Measurements from ENCODE around the gene PRAC2. TPM values are rescaled to one million over a fixed set of nuclear protein-coding genes. Genes with fewer than 3 reads are reported as not detected.

Gene PRAC2
- total and polyA plus RNA-seq, 3 donors from 2014 or later = 0.86 to 3.2 (median 2.6) TPM

DNA sequence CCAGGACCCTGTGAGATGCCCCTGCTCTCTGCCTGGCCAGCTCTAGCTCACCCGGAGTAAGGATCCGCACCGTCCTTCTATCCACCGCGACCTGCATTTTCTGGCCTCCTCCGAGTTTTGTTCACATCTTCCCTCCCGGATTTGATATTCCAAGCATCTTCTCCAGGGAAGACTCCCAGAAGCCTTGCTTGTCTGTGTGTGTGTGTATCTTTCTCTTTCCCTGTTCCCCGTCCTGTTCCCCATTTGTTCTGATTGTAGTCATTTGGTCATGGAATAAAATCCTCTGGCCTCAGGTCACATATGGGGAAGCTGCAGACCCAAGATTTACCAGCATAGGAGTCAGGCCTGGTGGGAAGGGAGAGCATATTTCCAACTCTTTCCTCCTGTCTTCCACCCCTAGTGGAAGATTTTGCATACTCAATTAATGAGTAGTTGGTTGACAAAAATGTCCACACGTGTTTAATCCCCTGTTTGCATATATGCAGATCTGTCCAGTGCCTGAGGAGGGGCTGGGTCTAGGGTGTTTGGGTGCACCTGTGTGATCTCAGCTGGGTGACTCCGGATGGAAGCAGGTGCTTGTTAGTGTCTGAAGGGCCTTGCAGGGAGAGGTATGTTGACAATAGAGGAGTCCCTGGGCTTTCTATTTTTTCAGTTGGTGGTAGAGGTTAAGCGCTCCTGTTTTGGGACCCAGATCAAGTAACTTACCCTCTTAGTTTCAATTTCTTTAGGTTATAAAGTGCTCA, 2.5 kb upstream of the PRAC2 start:
- Histone ChIP-seq H3K36me3 (ENCODE audit: low read depth, missing control alignments) (no peaks in the 10 kb centered on the region), H3K27me3 (peaks cover 3% of the 10 kb centered on the region), H3K4me3 (no peak overlapping the region), H3K27ac (no peak overlapping the region), H3K4me1 (peaks cover 13% of the 10 kb centered on the region), H3K9me3 (no peaks in the 10 kb centered on the region)
- DNase-seq = no peak
- 16 to 24% methylated on average over 11 of the region's 11 CpGs for WGBS, 2 donors
- no peak for TF ChIP-seq POLR2A (IDR thresholded peaks at IDR 0.05)
- no peak for TF ChIP-seq CTCF (IDR thresholded peaks at IDR 0.05)
- intact Hi-C loops (cut with DNase I; ENCODE audit: low total_unique reads) = loop anchor here (10.0 kb wide), 1 partner anchor 74 kb away; no protein-coding TSS in a partner anchor

GRCh38 chr17:48721009-48721402, 2.0 kb upstream of the PRAC2 start:
- peaks cover 3% of the 10 kb centered on the region for H3K27me3 ChIP-seq
- H3K4me1 ChIP-seq = peaks cover 17% of the 10 kb centered on the region
- H3K27ac ChIP-seq = no peak overlapping the region
- DNase-seq = no peak
- intact Hi-C loops (cut with DNase I; ENCODE audit: low total_unique reads) = loop anchor here (10.0 kb wide), 1 partner anchor 74 kb away; no protein-coding TSS in a partner anchor
- WGBS, 2 donors = 33 to 52% methylated on average over 1 of the region's 1 CpG
- no peak overlapping the region for H3K4me3 ChIP-seq
- no peaks in the 10 kb centered on the region for H3K9me3 ChIP-seq
- TF ChIP-seq POLR2A (IDR thresholded peaks at IDR 0.05) (no peak), CTCF (IDR thresholded peaks at IDR 0.05) (no peak)
- H3K36me3 ChIP-seq (ENCODE audit: low read depth, missing control alignments) = no peaks in the 10 kb centered on the region

DNA sequence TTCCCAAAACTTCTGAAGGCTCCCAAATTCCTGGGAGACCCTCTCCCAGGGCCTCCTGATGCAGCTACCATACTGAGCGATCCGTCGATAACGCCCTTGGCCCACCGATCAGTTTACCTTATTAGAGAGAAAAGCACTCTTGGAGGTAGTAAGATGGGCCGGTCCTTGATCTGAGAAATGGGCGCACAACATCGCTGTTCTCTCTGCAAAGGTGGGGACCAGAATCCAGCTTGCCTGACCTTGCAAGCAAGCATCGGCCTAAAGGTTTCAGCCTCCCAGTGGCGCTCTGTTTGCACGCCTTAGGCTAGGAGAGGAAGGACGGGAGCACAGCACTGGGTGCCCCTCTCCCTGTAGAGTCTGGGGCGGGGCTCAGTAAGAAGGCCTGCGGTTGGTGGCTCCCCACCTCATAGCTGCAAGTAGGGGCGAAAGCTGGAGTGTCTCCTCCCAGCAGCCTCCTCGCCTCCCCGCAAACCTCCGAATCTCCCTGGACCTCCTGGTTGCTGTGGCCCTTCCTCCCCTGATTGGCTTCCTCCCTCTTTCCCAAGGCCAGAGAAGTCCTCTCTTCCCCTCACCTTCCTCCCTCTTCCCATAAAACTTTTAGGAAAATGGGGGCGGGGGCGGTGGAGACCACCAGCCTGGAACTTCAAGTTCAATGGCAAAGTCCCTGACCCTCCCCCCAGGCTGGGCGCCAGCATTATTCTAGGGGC, 631 bp upstream of the PRAC2 start, which contains the start of gene PRAC1:
TSS of gene PRAC1 (minus strand) at position 318 of the 707 bp plus-strand sequence. CDS start at position 192, 126 bp downstream.
- peaks cover 17% of the 10 kb centered on the region for H3K4me1 ChIP-seq
- no peaks in the 10 kb centered on the region for H3K36me3 ChIP-seq (ENCODE audit: low read depth, missing control alignments)
- peak within 1 kb of the TSS in 1 of 2 donors; percentile 26 for H3K4me3 ChIP-seq
- intact Hi-C loops (cut with DNase I; ENCODE audit: low total_unique reads) = loop anchor here (10.0 kb wide), 1 partner anchor 72 kb away; no protein-coding TSS in a partner anchor
- no peak for TF ChIP-seq POLR2A (IDR thresholded peaks at IDR 0.05)
- no peak for TF ChIP-seq CTCF (IDR thresholded peaks at IDR 0.05)
- H3K27ac ChIP-seq = no peak within 1 kb of the TSS
- no peaks in the 10 kb centered on the region for H3K9me3 ChIP-seq
- WGBS, 2 donors = 7 to 9% methylated on average over 21 of the region's 21 CpGs
- DNase-seq = no peak
- H3K27me3 ChIP-seq = peaks cover 3% of the 10 kb centered on the region

- H3K4me1 ChIP-seq = peaks cover 23% of the 10 kb centered on the region
- 16 to 19% methylated on average over 41 to 42 of the region's 42 CpGs for WGBS, 2 donors
- H3K36me3 ChIP-seq (ENCODE audit: low read depth, missing control alignments) = no peaks in the 10 kb centered on the region
- H3K9me3 ChIP-seq = no peaks in the 10 kb centered on the region
- H3K27me3 ChIP-seq = peaks cover under 1% of the 10 kb centered on the region
- intact Hi-C loops (cut with DNase I; ENCODE audit: low total_unique reads) = loop anchor here (10.0 kb wide), 1 partner anchor 71 kb away; no protein-coding TSS in a partner anchor
- DNase-seq = no peak
- H3K27ac ChIP-seq = no peak overlapping the region
- peak overlapping the region in 1 of 2 donors; percentile 26 for H3K4me3 ChIP-seq
- no peak for TF ChIP-seq CTCF (IDR thresholded peaks at IDR 0.05)
- no peak for TF ChIP-seq POLR2A (IDR thresholded peaks at IDR 0.05)
Observed at GRCh38 chr17:48723423-48724250, 652 bp downstream of the PRAC2 start.
